ENCODE results near the gene PKDCC.

Gene PKDCC

DNA sequence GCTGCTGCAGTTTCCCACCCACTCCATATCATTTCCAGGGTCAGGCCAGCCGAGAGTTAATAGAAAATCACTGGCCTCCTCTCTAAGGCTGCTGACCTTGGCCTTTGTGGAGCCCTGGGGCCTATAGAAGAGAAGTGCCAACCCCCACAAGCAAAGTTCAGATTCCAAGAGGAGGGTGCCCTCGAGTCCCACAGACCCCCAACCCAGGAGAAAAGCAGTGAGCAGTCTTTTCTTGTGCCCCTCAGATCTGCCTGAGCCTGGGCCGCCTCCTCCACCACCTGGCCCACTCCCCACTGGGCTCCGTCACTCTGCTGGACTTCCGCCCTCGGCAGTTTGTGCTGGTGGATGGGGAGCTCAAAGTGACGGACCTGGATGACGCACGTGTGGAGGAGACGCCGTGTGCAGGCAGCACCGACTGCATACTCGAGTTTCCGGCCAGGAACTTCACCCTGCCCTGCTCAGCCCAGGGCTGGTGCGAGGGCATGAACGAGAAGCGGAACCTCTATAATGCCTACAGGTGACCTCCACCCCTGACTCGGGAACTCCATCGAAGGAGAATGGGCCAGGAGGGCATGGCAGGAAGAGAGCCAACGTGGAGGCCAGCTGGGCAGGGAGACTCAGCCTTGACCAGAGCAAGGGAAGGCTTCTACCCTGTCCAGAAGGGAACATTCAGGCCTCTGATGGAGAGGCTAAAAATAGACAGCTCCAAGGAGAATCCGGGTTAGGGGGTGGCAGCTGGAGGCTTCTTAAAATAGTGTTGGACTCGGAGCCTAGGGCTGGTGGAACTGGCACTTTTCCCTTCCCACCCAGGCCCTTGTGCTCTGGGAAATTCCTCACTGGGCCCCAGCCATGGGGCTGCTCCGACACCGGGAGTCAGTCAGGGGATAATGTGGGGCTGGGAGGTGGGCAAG is 6.2 kb downstream of the PKDCC start:
- no peak overlapping the region for H2BK5ac ChIP-seq (ENCODE audit: low read length)
- H2BK15ac ChIP-seq (replicated peaks; ENCODE audit: low read depth) = no peak overlapping the region
- no peak overlapping the region for H3K4ac ChIP-seq (ENCODE audit: low read depth, low read length)
- H3K36me3 ChIP-seq (ENCODE audit: control insufficient read depth, insufficient read depth, low read length) = no peaks in the 10 kb centered on the region
- no peak overlapping the region for H2AK5ac ChIP-seq (ENCODE audit: low read length)
- no peak overlapping the region for H3K27ac ChIP-seq (ENCODE audit: low read depth, low read length)
- H3K4me1 ChIP-seq (ENCODE audit: control insufficient read depth, low read depth, low read length) = peaks cover 19% of the 10 kb centered on the region
- peak overlapping the region; percentile 37 for H3K23ac ChIP-seq (ENCODE audit: low read length)
- DNase-seq = no peak
- H3K18ac ChIP-seq (ENCODE audit: low read length) = no peak overlapping the region
- no peaks in the 10 kb centered on the region for H3K79me2 ChIP-seq (ENCODE audit: control insufficient read depth, insufficient read depth, low read length)
- no peak overlapping the region for H4K5ac ChIP-seq (ENCODE audit: low read length)
- H4K8ac ChIP-seq (ENCODE audit: low read depth, low read length) = no peak overlapping the region
- no peak overlapping the region for H3K9ac ChIP-seq (ENCODE audit: low read length)
- no peak overlapping the region for H3K4me2 ChIP-seq (ENCODE audit: low read length)
- no peak overlapping the region for H3K4me3 ChIP-seq (ENCODE audit: low read length)
- H3K79me1 ChIP-seq (ENCODE audit: low read length) = peaks cover 3% of the 10 kb centered on the region
- H2BK120ac ChIP-seq (ENCODE audit: low read depth, low read length) = no peak overlapping the region
- WGBS (ENCODE audit: extremely low coverage, insufficient coverage, low lambda C conversion rate) = no CpG with 5 or more reads among the region's 24 CpGs
- H3K27me3 ChIP-seq (ENCODE audit: insufficient read depth, low read length, poor library complexity) = peaks cover under 1% of the 10 kb centered on the region
- no peak overlapping the region for H3K56ac ChIP-seq (ENCODE audit: low read length)

DNA sequence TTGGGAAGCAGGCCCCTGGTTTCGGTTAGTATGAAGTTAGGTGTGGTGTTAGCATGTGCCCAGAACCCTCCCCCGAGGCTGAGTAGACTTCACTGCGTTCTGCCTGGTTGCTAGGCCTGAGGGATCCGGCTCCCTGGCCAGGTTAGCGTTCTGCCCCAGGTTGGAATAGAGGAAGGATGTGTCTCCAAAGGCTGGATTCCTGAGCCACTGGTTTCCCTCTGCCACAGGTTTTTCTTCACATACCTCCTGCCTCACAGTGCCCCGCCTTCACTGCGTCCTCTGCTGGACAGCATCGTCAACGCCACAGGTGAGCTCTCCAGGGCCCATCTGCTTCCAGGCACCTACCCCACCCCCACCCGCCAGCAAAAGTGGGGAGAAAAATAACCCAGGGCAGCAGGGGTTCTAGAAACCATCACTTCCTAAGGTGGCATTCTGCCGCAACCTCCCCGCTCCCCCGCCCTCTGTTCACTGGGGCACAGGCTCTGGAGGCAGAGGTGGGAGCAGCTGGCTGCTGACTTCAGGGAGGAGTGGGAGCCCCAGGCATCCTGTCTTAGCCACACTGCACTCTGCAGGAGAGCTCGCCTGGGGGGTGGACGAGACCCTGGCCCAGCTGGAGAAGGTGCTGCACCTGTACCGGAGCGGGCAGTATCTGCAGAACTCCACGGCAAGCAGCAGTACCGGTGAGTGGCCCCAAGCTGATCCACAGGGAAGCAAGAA is 7.1 kb downstream of the PKDCC start:
- H3K79me2 ChIP-seq (ENCODE audit: control insufficient read depth, insufficient read depth, low read length) = no peaks in the 10 kb centered on the region
- no peak overlapping the region for H2BK5ac ChIP-seq (ENCODE audit: low read length)
- no peak overlapping the region for H3K27ac ChIP-seq (ENCODE audit: low read depth, low read length)
- H3K4me1 ChIP-seq (ENCODE audit: control insufficient read depth, low read depth, low read length) = peaks cover 19% of the 10 kb centered on the region
- no peak overlapping the region for H4K8ac ChIP-seq (ENCODE audit: low read depth, low read length)
- H4K5ac ChIP-seq (ENCODE audit: low read length) = no peak overlapping the region
- no peak overlapping the region for H2BK120ac ChIP-seq (ENCODE audit: low read depth, low read length)
- H3K9ac ChIP-seq (ENCODE audit: low read length) = no peak overlapping the region
- DNase-seq = peak; percentile 64
- H2AK5ac ChIP-seq (ENCODE audit: low read length) = no peak overlapping the region
- H3K27me3 ChIP-seq (ENCODE audit: insufficient read depth, low read length, poor library complexity) = no peaks in the 10 kb centered on the region
- no peak overlapping the region for H3K56ac ChIP-seq (ENCODE audit: low read length)
- H3K4me3 ChIP-seq (ENCODE audit: low read length) = no peak overlapping the region
- H3K4ac ChIP-seq (ENCODE audit: low read depth, low read length) = no peak overlapping the region
- WGBS (ENCODE audit: extremely low coverage, insufficient coverage, low lambda C conversion rate) = no CpG with 5 or more reads among the region's 19 CpGs
- no peak overlapping the region for H3K23ac ChIP-seq (ENCODE audit: low read length)
- no peaks in the 10 kb centered on the region for H3K79me1 ChIP-seq (ENCODE audit: low read length)
- no peaks in the 10 kb centered on the region for H3K36me3 ChIP-seq (ENCODE audit: control insufficient read depth, insufficient read depth, low read length)
- H3K4me2 ChIP-seq (ENCODE audit: low read length) = no peak overlapping the region
- H2BK15ac ChIP-seq (replicated peaks; ENCODE audit: low read depth) = no peak overlapping the region
- no peak overlapping the region for H3K18ac ChIP-seq (ENCODE audit: low read length)

- H4K5ac ChIP-seq (ENCODE audit: low read length) = no peak overlapping the region
- no peak overlapping the region for H3K27ac ChIP-seq (ENCODE audit: low read depth, low read length)
- no peak overlapping the region for H2BK15ac ChIP-seq (replicated peaks; ENCODE audit: low read depth)
- H3K9ac ChIP-seq (ENCODE audit: low read length) = no peak overlapping the region
- H3K56ac ChIP-seq (ENCODE audit: low read length) = no peak overlapping the region
- no peak overlapping the region for H2BK120ac ChIP-seq (ENCODE audit: low read depth, low read length)
- no peak overlapping the region for H3K4me3 ChIP-seq (ENCODE audit: low read length)
- no peak overlapping the region for H3K4me2 ChIP-seq (ENCODE audit: low read length)
- no CpG with 5 or more reads among the region's 4 CpGs for WGBS (ENCODE audit: extremely low coverage, insufficient coverage, low lambda C conversion rate)
- no peaks in the 10 kb centered on the region for H3K36me3 ChIP-seq (ENCODE audit: control insufficient read depth, insufficient read depth, low read length)
- no peak overlapping the region for H3K23ac ChIP-seq (ENCODE audit: low read length)
- no peaks in the 10 kb centered on the region for H3K27me3 ChIP-seq (ENCODE audit: insufficient read depth, low read length, poor library complexity)
- no peaks in the 10 kb centered on the region for H3K79me1 ChIP-seq (ENCODE audit: low read length)
- H3K79me2 ChIP-seq (ENCODE audit: control insufficient read depth, insufficient read depth, low read length) = no peaks in the 10 kb centered on the region
- no peak overlapping the region for H4K8ac ChIP-seq (ENCODE audit: low read depth, low read length)
- no peak overlapping the region for H3K4ac ChIP-seq (ENCODE audit: low read depth, low read length)
- no peak for DNase-seq
- no peak overlapping the region for H2BK5ac ChIP-seq (ENCODE audit: low read length)
- H3K18ac ChIP-seq (ENCODE audit: low read length) = no peak overlapping the region
- no peak overlapping the region for H2AK5ac ChIP-seq (ENCODE audit: low read length)
- peaks cover 19% of the 10 kb centered on the region for H3K4me1 ChIP-seq (ENCODE audit: control insufficient read depth, low read depth, low read length)
Measured at GRCh38 chr2:42055573-42056514, 8.0 kb downstream of the PKDCC start.

- H2BK120ac ChIP-seq (ENCODE audit: low read depth, low read length) = no peak overlapping the region
- peaks cover 10% of the 10 kb centered on the region for H3K4me1 ChIP-seq (ENCODE audit: control insufficient read depth, low read depth, low read length)
- H2BK5ac ChIP-seq (ENCODE audit: low read length) = no peak overlapping the region
- no peaks in the 10 kb centered on the region for H3K36me3 ChIP-seq (ENCODE audit: control insufficient read depth, insufficient read depth, low read length)
- H3K23ac ChIP-seq (ENCODE audit: low read length) = no peak overlapping the region
- no peak overlapping the region for H3K9ac ChIP-seq (ENCODE audit: low read length)
- no peaks in the 10 kb centered on the region for H3K79me1 ChIP-seq (ENCODE audit: low read length)
- no peak for DNase-seq
- WGBS (ENCODE audit: extremely low coverage, insufficient coverage, low lambda C conversion rate) = no CpG with 5 or more reads among the region's 8 CpGs
- H3K79me2 ChIP-seq (ENCODE audit: control insufficient read depth, insufficient read depth, low read length) = no peaks in the 10 kb centered on the region
- H3K4me3 ChIP-seq (ENCODE audit: low read length) = no peak overlapping the region
- no peak overlapping the region for H3K4me2 ChIP-seq (ENCODE audit: low read length)
- H4K8ac ChIP-seq (ENCODE audit: low read depth, low read length) = no peak overlapping the region
- no peak overlapping the region for H4K5ac ChIP-seq (ENCODE audit: low read length)
- no peak overlapping the region for H3K56ac ChIP-seq (ENCODE audit: low read length)
- no peaks in the 10 kb centered on the region for H3K27me3 ChIP-seq (ENCODE audit: insufficient read depth, low read length, poor library complexity)
- no peak overlapping the region for H3K27ac ChIP-seq (ENCODE audit: low read depth, low read length)
- no peak overlapping the region for H2AK5ac ChIP-seq (ENCODE audit: low read length)
- no peak overlapping the region for H3K18ac ChIP-seq (ENCODE audit: low read length)
- H2BK15ac ChIP-seq (replicated peaks; ENCODE audit: low read depth) = no peak overlapping the region
- H3K4ac ChIP-seq (ENCODE audit: low read depth, low read length) = no peak overlapping the region
Measured at GRCh38 chr2:42057159-42057901, 9.5 kb downstream of the PKDCC start.

DNA sequence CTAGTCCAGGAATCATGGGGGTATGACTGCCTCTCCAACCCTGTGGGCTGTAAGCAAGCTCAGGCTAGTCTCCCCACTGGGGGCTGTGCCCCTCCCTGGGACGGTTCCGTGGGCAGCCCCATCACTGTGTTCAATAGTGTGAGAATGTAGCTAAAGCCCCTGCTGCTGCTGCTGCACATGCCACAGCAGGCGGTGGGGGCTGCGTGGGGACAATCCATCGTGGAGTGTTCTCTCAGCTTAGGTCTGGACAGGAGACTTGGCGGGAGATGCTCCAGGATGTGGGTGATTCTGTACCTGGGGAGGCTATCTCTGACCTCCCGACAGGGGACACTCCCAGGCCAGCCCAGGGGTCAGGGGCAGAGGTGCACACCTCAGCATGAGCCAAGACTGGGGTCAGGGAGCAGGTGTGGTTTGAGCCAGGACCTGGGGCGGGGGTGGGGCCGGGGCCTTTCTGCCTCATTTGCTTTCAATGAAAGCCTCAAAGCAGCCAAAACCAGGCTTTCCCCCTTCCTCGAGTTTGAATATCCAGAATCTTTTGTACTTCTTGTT is 10.2 kb downstream of the PKDCC start:
- Histone ChIP-seq H3K9ac (ENCODE audit: low read length) (no peak overlapping the region), H4K8ac (ENCODE audit: low read depth, low read length) (no peak overlapping the region), H3K4me3 (ENCODE audit: low read length) (no peak overlapping the region), H3K4me1 (ENCODE audit: control insufficient read depth, low read depth, low read length) (peaks cover 7% of the 10 kb centered on the region), H2BK5ac (ENCODE audit: low read length) (no peak overlapping the region), H3K18ac (ENCODE audit: low read length) (no peak overlapping the region), H3K23ac (ENCODE audit: low read length) (no peak overlapping the region), H3K27ac (ENCODE audit: low read depth, low read length) (no peak overlapping the region), H3K4ac (ENCODE audit: low read depth, low read length) (no peak overlapping the region), H3K79me1 (ENCODE audit: low read length) (no peaks in the 10 kb centered on the region), H2BK120ac (ENCODE audit: low read depth, low read length) (no peak overlapping the region), H3K36me3 (ENCODE audit: control insufficient read depth, insufficient read depth, low read length) (no peaks in the 10 kb centered on the region), H3K79me2 (ENCODE audit: control insufficient read depth, insufficient read depth, low read length) (no peaks in the 10 kb centered on the region), H3K4me2 (ENCODE audit: low read length) (no peak overlapping the region), H3K56ac (ENCODE audit: low read length) (no peak overlapping the region), H4K5ac (ENCODE audit: low read length) (no peak overlapping the region), H3K27me3 (ENCODE audit: insufficient read depth, low read length, poor library complexity) (no peaks in the 10 kb centered on the region), H2AK5ac (ENCODE audit: low read length) (no peak overlapping the region), H2BK15ac (replicated peaks; ENCODE audit: low read depth) (no peak overlapping the region)
- no CpG with 5 or more reads among the region's 10 CpGs for WGBS (ENCODE audit: extremely low coverage, insufficient coverage, low lambda C conversion rate)
- DNase-seq = no peak
